ENCODE measurements around the gene PTPRZ1.

- TF ChIP-seq CTCF (IDR thresholded peaks at IDR 0.05 in 4 of 5, conservative IDR thresholded peaks at IDR 0.05 in 1 of 5), result no peak
- TF ChIP-seq POLR2A (IDR thresholded peaks at IDR 0.05), result no peak
Observed at GRCh38 chr7:122082160-122082559, 209.2 kb downstream of the PTPRZ1 start.
